ENCODE data around the gene TP53AIP1. TPM values are rescaled to one million over a fixed set of nuclear protein-coding genes. Genes with fewer than 3 reads are reported as not detected.

The TP53AIP1 gene
- total RNA-seq, 1 experiment from 2014 or later = 0.11 TPM

DNA sequence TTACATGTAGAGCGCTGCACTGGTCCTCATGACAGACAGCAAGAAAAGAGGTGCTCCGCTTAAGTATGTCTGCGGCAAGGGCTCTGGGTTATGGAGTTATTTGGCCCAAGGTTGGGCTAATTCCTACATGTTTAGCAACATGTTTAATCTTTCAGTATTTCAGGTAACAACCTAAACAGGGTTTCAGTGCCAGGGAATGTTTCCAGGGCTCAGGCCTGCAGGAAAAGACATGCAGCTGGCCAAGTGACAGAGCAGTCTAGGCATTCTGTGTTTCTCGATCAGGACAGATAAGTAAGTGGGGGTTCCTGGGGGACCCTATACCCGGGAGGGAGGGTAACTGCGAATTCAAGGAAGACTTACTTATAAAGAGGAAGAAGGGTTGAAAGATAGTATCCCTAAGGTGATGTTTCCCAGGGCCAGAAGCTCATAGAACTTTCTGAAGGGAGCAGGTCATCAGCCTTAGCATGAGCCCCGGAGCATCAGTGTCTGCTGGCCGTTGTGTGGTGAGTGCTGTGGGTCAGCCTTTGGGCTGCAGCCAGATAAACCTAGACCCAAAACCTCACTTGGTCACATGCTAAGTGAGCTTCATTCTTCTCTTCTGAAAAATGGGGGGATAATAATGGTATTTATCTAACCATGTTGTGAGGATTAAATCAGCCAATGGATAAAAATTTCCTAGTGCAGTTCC, 33.1 kb downstream of the TP53AIP1 start:
- H3K27ac Mint-ChIP-seq (ENCODE audit: unreplicated experiment) = no peak overlapping the region

DNA sequence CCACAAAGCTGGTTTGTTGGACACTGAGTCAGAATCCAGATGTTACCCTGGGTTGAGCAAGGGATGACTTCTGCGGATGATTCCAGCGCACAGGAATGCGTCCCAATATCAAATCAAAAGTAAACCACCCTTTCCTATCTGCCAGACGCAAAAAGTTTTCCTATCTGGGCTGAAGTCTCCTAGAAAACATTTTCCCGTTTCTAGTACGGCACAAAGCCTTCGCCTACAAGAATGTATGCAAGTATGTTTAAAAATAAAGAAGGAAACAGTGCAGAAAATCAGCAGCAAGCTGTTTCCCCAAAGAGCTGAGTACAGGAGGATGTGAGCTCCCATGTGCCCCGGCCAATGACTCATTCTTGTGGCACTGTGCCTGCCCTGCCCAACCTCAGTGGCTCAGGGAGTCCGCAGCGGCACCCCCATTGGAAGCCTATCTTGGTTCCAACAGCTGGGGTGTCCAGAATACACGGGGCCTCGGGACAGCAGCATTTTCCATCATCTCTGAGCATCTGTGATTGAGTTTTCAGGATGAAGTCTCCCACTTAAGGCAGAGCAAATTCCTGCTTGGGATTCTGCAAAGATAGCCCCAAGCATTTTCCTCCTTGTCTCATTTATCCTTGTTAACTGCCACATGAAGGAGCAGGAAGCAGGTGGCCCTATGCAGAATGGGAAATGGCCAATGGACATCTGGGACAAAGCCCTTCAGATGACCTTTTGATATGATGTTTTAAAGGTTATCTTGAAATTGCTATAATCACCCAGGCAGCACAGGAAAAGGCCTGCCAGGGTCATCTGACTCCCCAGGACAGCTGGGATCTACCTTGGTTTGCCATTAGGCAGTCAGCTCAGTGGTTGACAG, 34.1 kb downstream of the TP53AIP1 start:
- no peak overlapping the region for H3K4me3 ChIP-seq (ENCODE audit: low read depth, low read length)
- H3K27me3 ChIP-seq (replicated peaks; ENCODE audit: control insufficient read depth, insufficient read depth, low read length) = no peaks in the 10 kb centered on the region; the same call in 1 of the 2 replicates
- peaks cover 6% of the 10 kb centered on the region for H3K4me1 Mint-ChIP-seq (ENCODE audit: low read depth, unreplicated experiment)
- no TSS peak for BruUV-seq (replicated peaks)
- CTCF ChIA-PET = interaction anchor here (1.1 to 5.7 kb wide), 4 partner anchors 23 to 48 kb away, joined by 3 to 38 read pairs (median 16); no protein-coding TSS in a partner anchor
- TF ChIP-seq, protein P1, sequence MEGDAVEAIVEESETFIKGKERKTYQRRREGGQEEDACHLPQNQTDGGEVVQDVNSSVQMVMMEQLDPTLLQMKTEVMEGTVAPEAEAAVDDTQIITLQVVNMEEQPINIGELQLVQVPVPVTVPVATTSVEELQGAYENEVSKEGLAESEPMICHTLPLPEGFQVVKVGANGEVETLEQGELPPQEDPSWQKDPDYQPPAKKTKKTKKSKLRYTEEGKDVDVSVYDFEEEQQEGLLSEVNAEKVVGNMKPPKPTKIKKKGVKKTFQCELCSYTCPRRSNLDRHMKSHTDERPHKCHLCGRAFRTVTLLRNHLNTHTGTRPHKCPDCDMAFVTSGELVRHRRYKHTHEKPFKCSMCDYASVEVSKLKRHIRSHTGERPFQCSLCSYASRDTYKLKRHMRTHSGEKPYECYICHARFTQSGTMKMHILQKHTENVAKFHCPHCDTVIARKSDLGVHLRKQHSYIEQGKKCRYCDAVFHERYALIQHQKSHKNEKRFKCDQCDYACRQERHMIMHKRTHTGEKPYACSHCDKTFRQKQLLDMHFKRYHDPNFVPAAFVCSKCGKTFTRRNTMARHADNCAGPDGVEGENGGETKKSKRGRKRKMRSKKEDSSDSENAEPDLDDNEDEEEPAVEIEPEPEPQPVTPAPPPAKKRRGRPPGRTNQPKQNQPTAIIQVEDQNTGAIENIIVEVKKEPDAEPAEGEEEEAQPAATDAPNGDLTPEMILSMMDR (IDR thresholded peaks at IDR 0.05; ENCODE audit: insufficient read depth in 1 of 2, low read depth in 1 of 2, low read length in 1 of 2, severe bottlenecking in 1 of 2, unreplicated experiment in 1 of 2) = no peak
- H3K4me3 Mint-ChIP-seq (ENCODE audit: unreplicated experiment) = no peak overlapping the region
- H3K27ac Mint-ChIP-seq (ENCODE audit: unreplicated experiment) = no peak overlapping the region
- intact Hi-C loops (cut with micrococcal nuclease; ENCODE audit: unreplicated experiment) = no loop called here
- POLR2A ChIA-PET = no interaction called here
- H3K4me1 ChIP-seq = peaks cover 6% of the 10 kb centered on the region
- no peaks in the 10 kb centered on the region for H3K36me3 Mint-ChIP-seq (ENCODE audit: insufficient read depth, unreplicated experiment)
- no peaks in the 10 kb centered on the region for H3K36me3 ChIP-seq (ENCODE audit: control insufficient read depth, insufficient read depth, low read length)
- DNase-seq = no peak
- H3K27me3 Mint-ChIP-seq (ENCODE audit: insufficient read depth, unreplicated experiment) = peaks cover 5% of the 10 kb centered on the region
- H3K9me3 ChIP-seq = no peaks in the 10 kb centered on the region
- no peaks in the 10 kb centered on the region for H3K9me3 Mint-ChIP-seq (ENCODE audit: unreplicated experiment)

More for the DNA sequence above, 33.1 kb downstream of the TP53AIP1 start:
- Histone ChIP-seq H3K36me3 (ENCODE audit: control insufficient read depth, insufficient read depth, low read length) (no peaks in the 10 kb centered on the region), H3K4me3 (ENCODE audit: low read depth, low read length) (no peak overlapping the region), H3K9me3 (no peaks in the 10 kb centered on the region), H3K27me3 (replicated peaks; ENCODE audit: control insufficient read depth, insufficient read depth, low read length) (no peaks in the 10 kb centered on the region; the same call in 1 of the 2 replicates), H3K4me1 (peaks cover 6% of the 10 kb centered on the region)
- no peak overlapping the region for H3K4me3 Mint-ChIP-seq (ENCODE audit: unreplicated experiment)
- peaks cover 2% of the 10 kb centered on the region for H3K27me3 Mint-ChIP-seq (ENCODE audit: insufficient read depth, unreplicated experiment)
- no TSS peak for BruUV-seq (replicated peaks)
- peaks cover 6% of the 10 kb centered on the region for H3K4me1 Mint-ChIP-seq (ENCODE audit: low read depth, unreplicated experiment)
- intact Hi-C loops (cut with micrococcal nuclease; ENCODE audit: unreplicated experiment) = no loop called here
- ChIA-PET POLR2A (no interaction called here), CTCF (interaction anchor here (1.1 to 5.7 kb wide), 3 partner anchors 24 to 47 kb away, joined by 3 to 30 read pairs (median 3); no protein-coding TSS in a partner anchor)
- no peaks in the 10 kb centered on the region for H3K36me3 Mint-ChIP-seq (ENCODE audit: insufficient read depth, unreplicated experiment)
- DNase-seq = no peak
- H3K9me3 Mint-ChIP-seq (ENCODE audit: unreplicated experiment) = no peaks in the 10 kb centered on the region
- TF ChIP-seq, protein P1 (IDR thresholded peaks at IDR 0.05; ENCODE audit: insufficient read depth in 1 of 2, low read depth in 1 of 2, low read length in 1 of 2, severe bottlenecking in 1 of 2, unreplicated experiment in 1 of 2) = no peak

DNA sequence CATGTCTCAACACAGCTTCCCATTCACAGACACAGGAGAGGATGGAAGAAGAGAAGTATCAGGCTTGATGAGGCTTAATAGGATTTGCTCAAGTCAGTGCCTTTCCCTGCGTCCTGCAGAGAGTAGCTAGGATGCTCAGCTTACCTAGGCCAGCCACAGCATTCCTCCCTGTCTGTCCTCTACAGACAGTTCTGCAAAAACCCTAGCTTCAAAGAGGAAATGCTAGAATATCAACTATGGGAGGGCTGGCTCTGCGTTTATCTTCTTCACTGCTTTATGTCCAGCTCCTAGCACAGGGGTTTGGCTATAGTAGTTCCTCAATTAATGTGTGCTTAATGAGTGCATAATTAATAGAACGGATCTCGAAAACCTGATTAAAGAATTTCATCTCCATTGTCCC, 35.1 kb downstream of the TP53AIP1 start:
- no peak for DNase-seq
- Histone ChIP-seq H3K4me1 (peaks cover 6% of the 10 kb centered on the region), H3K9me3 (no peaks in the 10 kb centered on the region), H3K4me3 (ENCODE audit: low read depth, low read length) (no peak overlapping the region), H3K36me3 (ENCODE audit: control insufficient read depth, insufficient read depth, low read length) (no peaks in the 10 kb centered on the region), H3K27me3 (replicated peaks; ENCODE audit: control insufficient read depth, insufficient read depth, low read length) (no peaks in the 10 kb centered on the region; the same call in 1 of the 2 replicates)
- no TSS peak for BruUV-seq (replicated peaks)
- intact Hi-C loops (cut with micrococcal nuclease; ENCODE audit: unreplicated experiment) = no loop called here
- TF ChIP-seq, protein P1 (IDR thresholded peaks at IDR 0.05; ENCODE audit: insufficient read depth in 1 of 2, low read depth in 1 of 2, low read length in 1 of 2, severe bottlenecking in 1 of 2, unreplicated experiment in 1 of 2) = no peak
- POLR2A ChIA-PET = no interaction called here
- Mint-ChIP-seq H3K27ac (ENCODE audit: unreplicated experiment) (no peak overlapping the region), H3K4me3 (ENCODE audit: unreplicated experiment) (no peak overlapping the region), H3K9me3 (ENCODE audit: unreplicated experiment) (no peaks in the 10 kb centered on the region), H3K4me1 (ENCODE audit: low read depth, unreplicated experiment) (peaks cover 6% of the 10 kb centered on the region), H3K36me3 (ENCODE audit: insufficient read depth, unreplicated experiment) (no peaks in the 10 kb centered on the region), H3K27me3 (ENCODE audit: insufficient read depth, unreplicated experiment) (peaks cover 3% of the 10 kb centered on the region)
- CTCF ChIA-PET = interaction anchor here (0.6 to 5.7 kb wide), 3 partner anchors 22 to 1239 kb away, joined by 3 to 38 read pairs (median 30); no protein-coding TSS in a partner anchor

All from Caco-2 (cell line).